ENCODE measurements around the gene LEMD3. TPM values are rescaled to one million over a fixed set of nuclear protein-coding genes. Genes with fewer than 3 reads are reported as not detected.

LEMD3 gene
- polyA plus RNA-seq, 2 of the 4 experiments (the other 2 are of a cell fraction), result 12.3 to 17.8 TPM

DNA sequence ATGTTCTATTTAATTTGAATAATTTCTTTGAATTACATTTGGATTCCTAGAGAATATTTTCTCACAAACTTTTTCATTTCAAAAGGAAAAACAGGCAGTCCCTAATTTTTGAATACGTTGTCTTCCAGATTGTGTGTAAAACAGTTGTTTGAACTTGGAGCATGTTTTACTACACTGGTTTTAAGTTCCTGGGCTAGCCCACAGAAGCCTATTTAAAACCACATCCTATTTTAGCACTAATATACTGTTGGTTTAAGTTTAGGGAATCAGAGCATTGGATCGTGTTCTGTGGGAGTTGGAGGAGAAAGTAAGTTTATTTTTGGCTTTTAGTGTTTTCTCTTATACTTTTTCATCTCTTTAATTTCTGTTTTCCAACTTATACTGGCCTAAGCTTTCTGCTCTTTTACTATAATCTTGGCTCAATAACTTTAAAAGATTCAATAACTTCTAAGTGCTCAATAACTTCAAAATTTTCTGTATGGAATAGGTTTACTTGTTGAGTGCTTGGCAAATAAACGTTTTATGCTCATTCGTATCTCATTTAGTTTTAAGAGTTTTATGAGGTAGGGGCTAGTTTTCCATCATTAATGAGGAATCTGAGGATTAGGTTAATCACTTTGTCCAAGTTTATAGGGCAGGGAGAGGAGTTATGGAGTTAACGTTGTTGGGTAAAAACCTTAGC is 14.9 kb downstream of the LEMD3 start:
- 92% methylated on average over 5 of the region's 5 CpGs for WGBS (ENCODE audit: missing lambda C conversion rate)
- POLR2A ChIA-PET, result no interaction called here

DNA sequence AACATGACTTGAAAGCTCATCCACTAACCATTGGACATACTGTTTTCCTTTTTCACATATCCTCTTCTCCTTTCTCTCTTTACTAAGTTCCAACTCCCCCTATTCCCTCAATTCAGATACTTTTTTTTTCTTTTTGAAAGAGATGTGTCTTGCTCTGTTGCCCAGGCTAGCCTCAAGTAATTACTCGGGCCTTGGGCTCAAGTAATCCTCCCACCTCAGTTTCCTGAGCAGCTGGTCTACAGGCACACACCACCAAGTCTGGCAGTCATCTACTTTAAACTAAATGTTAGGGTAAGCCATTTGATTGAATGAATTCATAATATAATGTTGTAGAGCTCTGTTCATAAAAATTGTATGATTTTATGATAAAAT is 15.5 kb downstream of the LEMD3 start:
- ATAC-seq (no peak), DNase-seq (ENCODE audit: low read depth in 1 of 2, low spot score in 1 of 2) (no peak), FAIRE-seq (no peak)
- Histone ChIP-seq H3K27ac (no peak overlapping the region), H3K4me1 (peaks cover 15% of the 10 kb centered on the region; the same call in 2 of the 3 replicates), H3K9me3 (no peaks in the 10 kb centered on the region), H3K4me2 (no peak overlapping the region), H3K4me3 (no peak overlapping the region)
- WGBS (ENCODE audit: missing lambda C conversion rate), result 93% methylated on average over 1 of the region's 1 CpG
- ChIA-PET CTCF (no interaction called here), POLR2A (no interaction called here)
- TF ChIP-seq, protein P1, sequence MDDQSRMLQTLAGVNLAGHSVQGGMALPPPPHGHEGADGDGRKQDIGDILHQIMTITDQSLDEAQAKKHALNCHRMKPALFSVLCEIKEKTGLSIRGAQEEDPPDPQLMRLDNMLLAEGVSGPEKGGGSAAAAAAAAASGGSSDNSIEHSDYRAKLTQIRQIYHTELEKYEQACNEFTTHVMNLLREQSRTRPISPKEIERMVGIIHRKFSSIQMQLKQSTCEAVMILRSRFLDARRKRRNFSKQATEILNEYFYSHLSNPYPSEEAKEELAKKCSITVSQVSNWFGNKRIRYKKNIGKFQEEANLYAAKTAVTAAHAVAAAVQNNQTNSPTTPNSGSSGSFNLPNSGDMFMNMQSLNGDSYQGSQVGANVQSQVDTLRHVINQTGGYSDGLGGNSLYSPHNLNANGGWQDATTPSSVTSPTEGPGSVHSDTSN (IDR thresholded peaks at IDR 0.05), result no peak
- TF ChIP-seq KDM5A (IDR thresholded peaks at IDR 0.05) (no peak), HOXB13 (CRISPR knock-in tag; IDR thresholded peaks at IDR 0.05; ENCODE audit: low read depth) (no peak), CHD4 (IDR thresholded peaks at IDR 0.05; ENCODE audit: borderline replicate concordance) (no peak), EHF (CRISPR knock-in tag; IDR thresholded peaks at IDR 0.05) (no peak), JUNB (IDR thresholded peaks at IDR 0.05) (no peak), EHMT2 (IDR thresholded peaks at IDR 0.05; ENCODE audit: low read depth) (no peak), ZNF302 (CRISPR knock-in tag; IDR thresholded peaks at IDR 0.05) (no peak), NFE2L2 (conservative IDR thresholded peaks at IDR 0.05; ENCODE audit: low read length) (no peak), POLR2A (IDR thresholded peaks at IDR 0.05; ENCODE audit: low read length) (no peak), PHF8 (IDR thresholded peaks at IDR 0.05; ENCODE audit: borderline replicate concordance, low read depth) (no peak), ZC3H11A (IDR thresholded peaks at IDR 0.05) (no peak), BHLHE40 (IDR thresholded peaks at IDR 0.05; ENCODE audit: low read depth, low read length) (no peak), POLR2AphosphoS2 (conservative IDR thresholded peaks at IDR 0.05; ENCODE audit: low read length) (no peak), EP300 (IDR thresholded peaks at IDR 0.05) (no peak), CHD2 (IDR thresholded peaks at IDR 0.05; ENCODE audit: low read length, partially characterized antibody) (no peak), MAZ (IDR thresholded peaks at IDR 0.05; ENCODE audit: borderline replicate concordance, low read depth, low read length) (no peak), SMC3 (IDR thresholded peaks at IDR 0.05) (no peak)
- TF ChIP-seq, protein P2, sequence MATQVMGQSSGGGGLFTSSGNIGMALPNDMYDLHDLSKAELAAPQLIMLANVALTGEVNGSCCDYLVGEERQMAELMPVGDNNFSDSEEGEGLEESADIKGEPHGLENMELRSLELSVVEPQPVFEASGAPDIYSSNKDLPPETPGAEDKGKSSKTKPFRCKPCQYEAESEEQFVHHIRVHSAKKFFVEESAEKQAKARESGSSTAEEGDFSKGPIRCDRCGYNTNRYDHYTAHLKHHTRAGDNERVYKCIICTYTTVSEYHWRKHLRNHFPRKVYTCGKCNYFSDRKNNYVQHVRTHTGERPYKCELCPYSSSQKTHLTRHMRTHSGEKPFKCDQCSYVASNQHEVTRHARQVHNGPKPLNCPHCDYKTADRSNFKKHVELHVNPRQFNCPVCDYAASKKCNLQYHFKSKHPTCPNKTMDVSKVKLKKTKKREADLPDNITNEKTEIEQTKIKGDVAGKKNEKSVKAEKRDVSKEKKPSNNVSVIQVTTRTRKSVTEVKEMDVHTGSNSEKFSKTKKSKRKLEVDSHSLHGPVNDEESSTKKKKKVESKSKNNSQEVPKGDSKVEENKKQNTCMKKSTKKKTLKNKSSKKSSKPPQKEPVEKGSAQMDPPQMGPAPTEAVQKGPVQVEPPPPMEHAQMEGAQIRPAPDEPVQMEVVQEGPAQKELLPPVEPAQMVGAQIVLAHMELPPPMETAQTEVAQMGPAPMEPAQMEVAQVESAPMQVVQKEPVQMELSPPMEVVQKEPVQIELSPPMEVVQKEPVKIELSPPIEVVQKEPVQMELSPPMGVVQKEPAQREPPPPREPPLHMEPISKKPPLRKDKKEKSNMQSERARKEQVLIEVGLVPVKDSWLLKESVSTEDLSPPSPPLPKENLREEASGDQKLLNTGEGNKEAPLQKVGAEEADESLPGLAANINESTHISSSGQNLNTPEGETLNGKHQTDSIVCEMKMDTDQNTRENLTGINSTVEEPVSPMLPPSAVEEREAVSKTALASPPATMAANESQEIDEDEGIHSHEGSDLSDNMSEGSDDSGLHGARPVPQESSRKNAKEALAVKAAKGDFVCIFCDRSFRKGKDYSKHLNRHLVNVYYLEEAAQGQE (IDR thresholded peaks at IDR 0.05), result no peak
- TF ChIP-seq, protein P3, sequence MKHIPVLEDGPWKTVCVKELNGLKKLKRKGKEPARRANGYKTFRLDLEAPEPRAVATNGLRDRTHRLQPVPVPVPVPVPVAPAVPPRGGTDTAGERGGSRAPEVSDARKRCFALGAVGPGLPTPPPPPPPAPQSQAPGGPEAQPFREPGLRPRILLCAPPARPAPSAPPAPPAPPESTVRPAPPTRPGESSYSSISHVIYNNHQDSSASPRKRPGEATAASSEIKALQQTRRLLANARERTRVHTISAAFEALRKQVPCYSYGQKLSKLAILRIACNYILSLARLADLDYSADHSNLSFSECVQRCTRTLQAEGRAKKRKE (CRISPR knock-in tag; IDR thresholded peaks at IDR 0.05; ENCODE audit: low read depth), result no peak

More for the DNA sequence above, 14.9 kb downstream of the LEMD3 start:
- ATAC-seq (no peak), FAIRE-seq (no peak), DNase-seq (ENCODE audit: low read depth in 1 of 2, low spot score in 1 of 2) (no peak)
- Histone ChIP-seq H3K4me1 (peaks cover 15% of the 10 kb centered on the region; the same call in 2 of the 3 replicates), H3K4me2 (no peak overlapping the region), H3K9me3 (no peaks in the 10 kb centered on the region), H3K27ac (no peak overlapping the region), H3K4me3 (no peak overlapping the region)
- no peak for TF ChIP-seq CEBPB (IDR thresholded peaks at IDR 0.05)
- no peak for TF ChIP-seq FOXS1 (CRISPR knock-in tag; IDR thresholded peaks at IDR 0.05)
- TF ChIP-seq PHF8 (IDR thresholded peaks at IDR 0.05; ENCODE audit: borderline replicate concordance, low read depth), result no peak
- TF ChIP-seq EHF (CRISPR knock-in tag; IDR thresholded peaks at IDR 0.05), result no peak
- no peak for TF ChIP-seq BHLHE40 (IDR thresholded peaks at IDR 0.05; ENCODE audit: low read depth, low read length)
- TF ChIP-seq, protein P3 (CRISPR knock-in tag; IDR thresholded peaks at IDR 0.05; ENCODE audit: low read depth), result no peak
- no peak for TF ChIP-seq RNF2 (IDR thresholded peaks at IDR 0.05; ENCODE audit: borderline replicate concordance, low read depth)
- TF ChIP-seq NFE2L2 (conservative IDR thresholded peaks at IDR 0.05; ENCODE audit: low read length), result no peak
- no peak for TF ChIP-seq EHMT2 (IDR thresholded peaks at IDR 0.05; ENCODE audit: low read depth)
- CTCF ChIA-PET, result no interaction called here

All from A549 (cell line).